T-helper 2 cell (primary cell): ENCODE results near the gene PALD1.

Source experiments
- DNase-seq, 5 experiments: peaks; one replicate each; pipeline versions ENCODE4 v3.0.0 to v3.0.0-alpha.2; 2012 to 2022

PALD1 gene

DNA sequence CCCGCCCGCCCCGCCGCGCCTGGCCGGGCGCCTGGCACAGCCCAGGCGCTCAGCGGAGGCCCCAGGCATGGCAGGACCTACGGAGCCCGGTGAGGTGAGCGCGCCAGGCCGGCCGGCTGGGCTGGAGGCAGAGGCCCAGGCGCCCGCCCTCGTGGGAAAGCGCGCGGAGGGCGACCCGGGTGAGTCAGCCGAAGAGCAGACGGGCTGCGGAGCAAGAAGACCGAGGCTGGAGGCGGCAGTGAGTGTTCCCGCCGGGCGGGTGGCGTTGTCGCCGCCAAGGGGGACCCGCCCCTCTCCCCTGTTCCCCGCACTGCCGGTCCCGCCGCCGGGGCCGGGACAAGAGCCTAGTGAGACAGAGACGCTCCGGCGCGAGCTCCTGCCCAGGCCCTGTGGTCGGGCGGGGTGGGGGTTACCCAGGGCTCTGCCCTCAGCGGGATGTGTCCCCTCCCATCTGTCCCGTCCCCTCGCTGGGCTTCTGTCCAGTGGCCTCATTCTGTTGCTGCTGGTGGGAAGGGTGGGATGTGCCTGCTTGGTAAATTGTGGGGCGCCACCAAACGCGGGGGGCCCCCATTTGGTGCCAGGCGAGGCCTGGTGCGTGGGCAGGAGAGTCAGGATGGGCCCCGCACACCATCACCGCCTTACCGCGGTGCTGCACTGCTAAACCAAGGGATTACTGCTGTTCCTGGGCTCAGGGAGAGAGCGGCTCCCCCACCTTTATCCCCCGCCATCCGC lies 20.1 kb upstream of the PALD1 start:
- peak in 2 of 5 experiments; percentile 21 to 26 for DNase-seq

DNA sequence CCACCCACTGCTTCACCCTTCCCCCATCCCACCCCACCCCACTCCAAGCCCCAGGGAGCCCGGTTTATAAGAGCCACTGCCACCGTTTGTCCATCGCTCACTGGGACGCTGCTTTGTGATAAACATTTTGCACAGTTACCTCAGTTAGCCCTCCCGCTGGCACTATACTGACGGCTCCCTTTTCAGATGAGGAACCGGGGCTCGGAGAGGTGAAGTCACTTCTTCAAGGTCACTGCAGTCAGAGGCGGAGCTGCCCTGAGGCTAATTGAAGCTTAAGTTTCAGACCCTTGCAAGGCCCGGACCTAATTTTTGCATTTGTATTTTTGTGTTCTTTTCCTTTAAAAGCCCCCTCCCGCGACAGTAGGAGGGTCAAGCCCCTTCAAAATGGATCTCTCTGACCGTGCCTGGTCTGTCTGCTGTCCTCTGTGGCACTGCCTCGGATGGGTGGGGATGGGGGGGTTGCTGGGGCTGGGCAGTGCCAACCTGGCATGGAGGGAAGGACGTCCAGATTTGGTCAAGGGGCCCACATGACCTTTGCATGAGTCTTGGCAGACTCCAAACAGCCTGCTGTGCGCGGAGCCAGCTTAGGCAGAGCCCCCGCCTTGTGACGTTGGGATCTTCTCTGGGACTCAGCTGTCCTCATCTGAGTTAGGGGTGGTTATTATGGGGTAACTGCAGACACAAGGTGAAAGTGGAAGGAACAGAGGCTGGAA lies 19.4 kb upstream of the PALD1 start:
- no peak for DNase-seq

DNA sequence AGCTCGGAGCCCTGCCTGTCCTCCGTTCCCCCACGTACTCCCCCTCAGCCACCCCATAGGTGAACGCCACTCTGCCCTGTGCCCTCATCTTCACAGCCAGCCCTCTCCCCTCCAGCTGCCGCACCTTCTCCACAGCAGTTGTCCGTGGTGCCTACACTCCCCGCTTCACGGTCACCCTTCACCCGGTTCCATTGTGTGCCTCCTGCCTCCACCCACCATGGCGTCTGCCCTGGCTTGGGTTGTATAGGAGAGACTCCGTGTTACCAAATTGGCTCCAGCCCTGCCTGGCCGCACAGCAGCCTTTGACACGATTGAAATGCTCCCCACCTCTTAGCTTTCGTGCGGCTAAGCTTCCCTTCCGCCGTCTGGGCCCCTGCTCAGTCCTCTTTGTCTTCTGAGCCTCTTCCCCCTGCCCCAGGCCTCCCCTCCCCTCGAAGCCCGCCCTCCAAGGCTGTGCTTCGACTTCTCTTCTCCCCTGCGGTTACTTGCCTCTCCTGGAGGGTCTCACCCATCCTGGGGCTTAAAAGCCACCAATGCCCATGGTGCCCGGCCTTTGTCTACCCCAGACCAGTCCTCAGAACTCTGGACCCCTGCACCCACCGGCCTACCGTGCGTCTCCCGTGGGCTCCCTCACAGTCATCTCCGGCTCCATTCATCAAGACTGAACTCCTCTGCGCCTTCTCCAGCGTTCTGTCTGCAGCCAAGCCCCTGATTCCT lies 18.6 kb upstream of the PALD1 start:
- no peak for DNase-seq

DNA sequence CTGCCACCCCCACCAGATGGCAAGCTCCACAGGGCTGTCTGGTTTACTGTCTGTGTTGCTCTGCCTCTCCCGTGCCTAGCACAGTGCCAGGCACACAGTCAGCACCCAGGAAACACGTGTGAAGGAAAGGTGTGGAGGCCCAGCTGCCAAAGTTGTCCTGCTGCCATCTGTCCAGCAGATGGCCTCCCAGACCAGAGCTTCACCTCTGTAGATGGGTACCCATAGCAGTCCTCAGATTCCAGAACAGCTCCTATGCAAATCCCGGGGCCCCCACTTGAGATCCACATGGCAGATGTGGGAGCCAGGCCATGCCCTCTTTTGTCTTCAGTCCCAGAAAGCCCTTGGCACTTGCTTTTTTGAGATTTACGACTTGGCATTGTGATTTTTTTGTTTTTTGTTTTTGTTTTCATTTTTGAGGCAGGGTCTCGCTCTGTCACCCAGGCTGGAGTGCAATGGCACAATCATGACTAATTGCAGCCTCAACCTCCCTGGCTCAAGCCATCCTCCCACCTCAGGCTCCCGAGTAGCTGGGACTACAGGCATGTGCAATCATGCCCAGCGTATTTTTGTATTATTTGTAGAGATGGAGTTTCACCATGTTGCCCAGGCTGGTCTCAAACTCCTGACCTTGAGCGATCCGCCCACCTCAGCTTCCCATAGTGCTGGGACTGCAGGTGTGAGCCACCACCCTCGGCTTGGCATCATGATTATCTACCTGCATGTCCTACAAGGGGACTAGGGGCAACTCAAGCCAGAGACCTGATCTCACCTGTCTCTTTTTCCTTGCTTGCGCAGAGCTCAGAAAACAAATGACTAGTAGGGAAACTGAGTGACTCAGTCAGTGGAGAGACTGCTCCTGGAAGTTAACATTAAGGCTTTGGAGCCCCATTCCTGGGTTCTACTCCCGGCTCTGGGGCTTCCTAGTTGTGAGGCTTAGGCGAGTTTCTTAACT lies 16.9 kb upstream of the PALD1 start:
- DNase-seq: peak in 1 of 5 experiments; percentile 36

DNA sequence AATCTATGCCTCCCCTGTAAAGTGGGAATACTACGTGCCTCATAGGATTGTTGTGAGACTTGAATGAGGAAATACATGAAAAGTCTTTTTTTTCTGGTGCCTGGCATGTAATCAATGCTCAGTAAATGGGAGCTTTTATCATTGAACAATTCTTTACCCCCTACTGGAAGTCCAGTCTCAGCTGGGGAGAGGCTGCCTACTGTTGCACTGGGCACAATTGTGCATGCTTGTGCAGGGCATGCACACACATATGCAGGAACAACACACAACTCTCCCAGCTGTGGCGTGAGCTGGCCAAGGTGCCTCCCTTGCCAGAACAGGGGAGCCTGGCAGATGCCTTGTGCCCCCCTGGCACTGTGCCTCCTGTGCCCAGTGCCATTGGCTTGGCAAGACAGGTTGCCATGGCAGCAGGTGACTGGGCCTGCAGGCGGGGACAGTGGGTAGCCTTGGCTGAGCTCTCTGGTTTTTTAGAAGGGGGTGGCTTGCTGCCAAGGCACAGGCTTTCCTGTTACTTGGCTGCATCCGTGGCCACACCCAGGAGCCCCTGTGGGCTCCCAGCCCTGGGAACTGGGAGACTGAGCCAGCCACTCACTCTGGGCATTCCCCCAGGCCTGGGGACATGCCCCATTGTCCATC lies 16.1 kb upstream of the PALD1 start:
- no peak for DNase-seq

DNA sequence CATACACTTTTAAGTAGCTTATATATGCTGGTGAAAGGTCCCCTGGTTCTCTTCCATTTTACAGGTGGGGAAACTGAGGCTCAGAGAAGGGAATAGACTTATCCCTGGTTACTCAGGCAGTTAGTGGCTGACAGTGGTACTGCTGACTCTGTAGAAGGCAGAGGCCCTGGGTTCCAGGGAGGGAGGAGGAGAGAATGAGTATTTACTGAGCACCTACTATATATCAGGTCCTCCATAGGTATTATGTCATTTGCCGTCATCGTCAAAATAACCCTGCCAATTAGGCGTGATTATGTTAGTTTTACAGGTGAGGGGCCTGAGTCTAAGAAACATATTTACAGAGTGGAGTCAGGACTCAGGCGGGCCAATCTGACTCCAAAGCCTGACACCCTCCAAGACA lies 13.3 kb upstream of the PALD1 start:
- DNase-seq: no peak

DNA sequence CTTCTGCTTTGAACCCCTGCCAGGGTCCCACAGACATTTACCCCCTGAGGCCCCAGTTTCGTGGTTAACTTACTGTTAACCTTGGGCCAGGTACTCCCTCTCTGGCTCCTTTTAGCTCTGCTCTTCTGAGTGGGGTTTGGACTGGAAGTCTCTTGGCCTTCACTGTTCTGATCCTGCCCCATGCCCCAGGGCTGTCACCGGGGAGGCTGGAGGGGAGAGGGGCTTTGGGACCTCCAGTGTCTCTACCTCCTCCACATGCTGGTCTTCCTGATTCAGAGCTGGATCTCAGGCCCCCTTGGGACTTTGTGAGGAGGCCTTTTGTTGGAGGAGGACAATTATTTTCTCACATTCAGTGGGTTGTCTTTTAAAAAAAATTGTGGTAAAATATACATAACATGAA lies 12.7 kb upstream of the PALD1 start:
- no peak for DNase-seq

DNA sequence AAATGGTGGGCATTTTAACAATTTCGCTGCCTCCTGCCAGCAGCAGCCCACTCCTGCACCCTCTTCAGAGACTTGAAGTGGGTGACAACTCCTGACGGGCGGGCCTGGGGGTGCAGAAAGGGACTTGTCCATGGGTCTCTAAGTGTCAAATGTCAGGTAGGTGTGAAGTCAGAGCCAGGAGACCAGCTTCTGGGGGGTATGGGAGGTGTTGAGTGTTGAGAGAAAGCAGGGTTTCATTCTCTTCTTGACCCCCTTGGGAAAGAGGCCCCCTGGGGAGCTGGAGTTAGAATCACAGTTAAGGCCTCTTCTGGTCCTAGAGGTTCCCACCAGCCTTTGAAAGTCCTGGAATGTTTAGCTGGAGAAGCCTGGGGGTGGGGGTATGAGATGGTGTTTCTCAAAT lies 11.6 kb upstream of the PALD1 start:
- DNase-seq: no peak

DNA sequence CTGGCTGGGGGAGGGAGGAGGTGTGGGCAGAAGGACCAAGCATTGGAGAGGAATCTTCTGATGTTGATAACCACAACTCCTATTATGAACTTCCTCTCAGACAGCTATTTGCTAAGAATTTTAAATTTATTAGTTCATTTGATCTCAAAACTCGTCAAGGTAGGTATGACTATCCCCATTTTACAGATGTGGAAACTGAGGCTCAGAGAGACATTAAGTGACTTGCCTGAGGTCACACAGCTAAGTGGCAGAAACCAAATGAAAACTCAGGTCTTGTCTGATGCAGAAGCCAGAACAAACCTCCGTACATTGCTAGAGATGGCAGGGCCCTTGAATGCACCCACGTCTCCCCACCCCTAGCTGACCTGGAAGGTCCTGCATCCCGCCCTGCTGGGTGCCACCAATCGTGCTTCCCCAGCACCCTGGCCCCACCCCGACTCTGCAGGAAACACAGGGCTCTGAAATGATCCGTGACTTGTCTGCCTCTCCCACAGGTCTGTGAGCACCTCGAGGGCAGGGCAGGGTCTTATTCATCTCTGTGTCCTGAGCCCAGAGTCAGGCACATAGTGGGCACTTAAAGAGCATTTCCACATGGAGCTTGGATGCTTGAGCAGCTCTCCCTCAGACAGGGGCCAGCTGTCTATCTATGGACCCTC lies 5.6 kb upstream of the PALD1 start:
- DNase-seq: no peak

DNA sequence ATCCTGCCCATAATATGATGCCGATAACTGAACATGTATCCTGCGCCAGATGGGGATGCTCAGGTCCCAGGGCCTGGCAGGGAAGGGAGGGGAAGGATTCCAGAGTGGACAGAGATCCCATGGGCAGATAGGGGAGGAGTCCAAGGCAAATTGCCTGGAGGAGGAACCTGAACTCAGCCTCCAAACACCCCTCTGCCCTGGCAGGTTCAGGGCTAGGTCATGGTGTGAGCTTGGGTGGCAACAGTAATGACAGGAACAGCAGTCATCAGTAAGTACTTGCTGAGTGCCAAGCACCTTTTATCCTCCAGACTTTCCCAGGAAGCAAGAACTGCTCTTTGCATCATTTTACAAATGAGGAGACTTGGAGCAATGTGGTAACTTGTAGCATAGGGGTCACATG lies 3.8 kb upstream of the PALD1 start:
- DNase-seq: no peak

DNA sequence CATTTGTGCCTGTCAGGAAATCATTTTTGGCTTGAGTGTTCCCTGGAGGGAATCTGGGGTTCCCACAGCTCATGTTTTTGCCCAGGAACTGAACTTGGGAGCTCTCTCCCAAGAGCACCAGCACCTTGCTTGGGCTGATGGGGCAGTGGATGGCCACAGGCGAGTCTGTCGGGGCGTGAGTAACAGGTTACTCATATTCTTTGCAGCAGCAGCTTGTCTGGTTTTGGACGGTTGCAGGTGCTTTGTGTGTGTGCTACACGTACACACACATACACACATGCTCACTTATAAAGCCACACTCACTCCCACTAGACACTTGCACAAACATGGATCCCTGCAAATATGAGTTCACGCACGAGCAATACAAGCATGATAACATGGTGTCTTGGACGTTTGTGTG lies 2.9 kb upstream of the PALD1 start:
- DNase-seq: no peak

DNA sequence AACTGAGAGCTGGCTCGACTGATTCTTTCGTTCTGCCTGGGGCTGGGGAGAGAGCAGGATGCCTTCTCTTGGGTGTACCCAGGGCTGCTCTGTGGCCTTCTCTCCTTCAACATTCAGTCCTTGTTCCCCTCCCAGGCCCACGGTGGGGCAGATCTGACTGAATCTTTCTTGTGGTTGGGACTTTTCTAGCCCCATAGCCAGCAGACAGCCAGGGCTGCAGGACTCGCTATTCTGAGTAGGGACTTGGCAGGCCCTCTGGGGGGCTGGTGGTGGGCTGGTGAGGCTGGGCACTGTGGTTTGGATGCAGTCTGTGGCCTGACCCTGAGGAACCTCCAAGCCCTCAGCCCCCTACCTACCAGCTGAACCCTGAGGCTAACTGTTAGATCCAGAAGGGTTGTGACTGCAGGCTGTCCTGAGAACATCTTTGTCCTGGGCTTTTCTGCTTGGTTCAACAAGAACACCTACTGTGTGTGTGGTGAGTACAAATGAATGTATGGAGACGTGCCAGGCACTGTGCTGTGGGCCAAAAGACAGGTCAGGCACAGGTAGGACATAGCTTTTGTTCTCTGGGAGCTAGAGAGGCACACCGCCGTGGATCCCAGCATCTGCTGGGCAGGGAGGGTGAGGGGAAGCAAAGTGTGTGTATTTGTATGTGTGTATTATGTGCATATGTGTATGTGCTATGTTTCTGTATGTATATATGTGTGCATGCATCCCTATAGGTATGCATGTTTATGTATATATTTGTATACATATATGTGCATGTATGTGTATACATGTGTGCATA lies 2.1 kb upstream of the PALD1 start:
- DNase-seq: no peak

DNA sequence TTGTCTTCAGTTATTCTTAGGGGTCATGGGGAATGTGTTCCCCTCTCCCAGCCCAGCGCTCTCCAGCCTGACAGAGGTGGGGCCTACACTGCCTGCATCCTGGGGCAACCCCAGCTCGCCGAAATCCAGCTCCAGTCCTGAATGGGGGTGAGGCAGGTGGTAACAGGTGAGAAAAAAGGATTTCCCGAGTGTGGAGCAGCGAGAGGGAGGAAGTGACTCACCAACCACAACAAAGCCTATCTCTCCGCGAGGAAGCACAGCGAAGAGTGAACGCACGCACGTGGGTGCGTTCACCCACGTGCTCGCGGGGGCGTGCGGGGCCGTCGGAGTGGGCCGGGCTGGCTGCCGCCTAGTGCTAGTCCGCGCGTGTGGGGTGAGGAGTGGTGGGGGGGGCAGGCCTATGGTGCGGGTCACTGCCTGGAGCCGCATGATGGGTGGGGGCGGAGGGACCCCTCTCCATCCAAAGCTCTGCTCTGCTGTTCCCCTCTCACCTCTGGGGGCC lies 855 bp upstream of the PALD1 start:
- DNase-seq: peak; percentile 41 to 84 (median 70)

DNA sequence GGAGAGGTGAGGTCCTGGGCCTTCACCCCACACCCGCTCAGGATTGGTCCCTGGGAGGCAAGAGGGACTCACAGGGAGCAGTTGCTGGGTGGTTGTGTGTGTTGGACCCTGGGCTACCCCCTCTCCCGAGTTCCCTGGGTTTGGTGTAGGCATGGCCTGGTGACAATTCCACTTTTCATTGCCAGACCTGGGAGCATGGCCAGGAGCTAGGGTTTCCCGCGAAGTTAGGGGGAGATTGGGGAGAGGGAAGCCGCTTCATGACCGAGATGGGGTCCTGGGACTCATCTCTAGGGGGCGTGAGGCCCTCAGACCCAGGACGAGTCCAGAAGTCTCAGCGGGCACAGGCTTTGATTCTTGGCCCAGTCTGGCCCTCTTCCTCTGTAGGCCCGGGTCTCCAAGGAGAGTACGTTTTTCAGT lies 606 bp downstream of the PALD1 start:
- DNase-seq: no peak

DNA sequence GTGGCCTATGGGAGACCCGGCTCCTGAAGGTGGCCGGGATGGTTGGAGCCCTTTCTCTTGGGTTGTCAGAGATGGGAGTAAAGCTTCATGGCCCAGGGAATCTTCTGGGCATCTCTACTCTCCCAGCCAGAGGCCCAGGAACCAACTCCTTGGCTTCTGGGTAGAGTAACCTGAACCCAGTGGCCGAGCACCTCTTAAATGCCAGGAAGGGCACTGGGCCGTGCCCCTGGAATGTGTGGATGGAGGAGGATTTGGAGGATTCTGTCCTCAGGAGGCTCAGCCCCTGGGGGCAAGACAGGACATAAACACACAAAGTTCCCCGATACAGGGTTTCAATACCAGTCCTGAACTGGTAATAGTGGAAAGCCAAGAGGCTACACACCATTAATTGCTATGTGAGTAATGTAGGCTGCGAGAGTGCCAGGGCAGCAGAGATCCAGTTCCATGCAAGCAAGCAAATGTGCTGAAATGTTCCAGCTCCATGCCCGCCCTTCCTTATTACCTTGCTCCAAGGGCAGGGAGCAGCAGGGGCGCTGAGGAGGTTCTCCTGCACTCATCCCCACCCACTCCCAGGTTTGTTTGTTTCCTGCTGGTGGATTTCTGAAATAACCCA lies 1.2 kb downstream of the PALD1 start:
- no peak for DNase-seq

DNA sequence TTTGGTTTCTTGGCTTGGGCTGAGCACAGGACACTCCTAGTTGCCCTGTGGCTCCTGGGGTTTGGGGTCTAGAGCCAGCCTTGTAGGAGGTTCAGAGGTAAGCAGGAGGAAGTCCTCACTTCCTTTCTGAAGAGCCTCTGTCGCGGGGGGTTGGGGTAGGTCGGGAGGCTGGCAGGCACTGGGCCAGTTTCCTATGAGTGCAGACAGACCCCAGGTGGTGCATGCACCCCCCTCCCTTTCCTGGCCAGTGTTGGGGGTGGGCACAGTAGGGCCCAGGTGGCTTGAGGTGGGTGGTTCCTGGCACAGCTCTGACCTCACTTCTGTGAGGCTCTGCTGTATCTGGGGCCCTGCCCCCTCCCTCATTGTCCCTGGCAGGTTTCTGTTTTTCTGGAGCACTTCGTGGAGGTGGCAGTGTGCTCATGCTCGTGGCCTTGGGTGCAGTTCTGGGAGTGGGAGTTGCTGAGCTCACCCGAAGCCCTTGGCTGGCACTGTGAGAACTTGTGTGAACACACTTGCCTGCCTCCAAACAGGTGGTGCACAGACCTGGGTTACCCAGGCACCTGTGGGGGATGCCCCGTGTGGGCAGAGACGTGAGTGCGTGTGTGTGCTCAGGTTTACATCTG lies 1.8 kb downstream of the PALD1 start:
- peak in 1 of 5 experiments; percentile 30 for DNase-seq

DNA sequence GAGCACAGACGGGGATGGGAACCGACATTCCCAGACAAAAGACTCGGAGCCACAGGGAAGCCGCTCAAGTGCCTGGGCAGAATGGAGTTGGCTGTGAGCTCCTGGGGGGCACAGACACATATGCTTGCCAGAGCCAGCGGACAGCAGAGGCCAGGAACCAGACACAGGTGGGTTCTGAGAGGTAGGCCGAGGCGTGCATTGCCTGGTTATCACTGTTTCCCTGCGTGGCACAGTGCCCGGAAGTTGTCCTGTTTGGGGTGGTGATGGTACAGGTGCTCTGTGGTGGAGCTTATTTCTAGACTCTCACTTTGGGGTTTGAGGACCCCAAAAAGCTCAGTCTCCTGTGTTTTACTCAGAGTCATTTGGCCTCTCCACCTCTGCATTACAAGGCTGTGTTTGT lies 2.5 kb downstream of the PALD1 start:
- DNase-seq: no peak

DNA sequence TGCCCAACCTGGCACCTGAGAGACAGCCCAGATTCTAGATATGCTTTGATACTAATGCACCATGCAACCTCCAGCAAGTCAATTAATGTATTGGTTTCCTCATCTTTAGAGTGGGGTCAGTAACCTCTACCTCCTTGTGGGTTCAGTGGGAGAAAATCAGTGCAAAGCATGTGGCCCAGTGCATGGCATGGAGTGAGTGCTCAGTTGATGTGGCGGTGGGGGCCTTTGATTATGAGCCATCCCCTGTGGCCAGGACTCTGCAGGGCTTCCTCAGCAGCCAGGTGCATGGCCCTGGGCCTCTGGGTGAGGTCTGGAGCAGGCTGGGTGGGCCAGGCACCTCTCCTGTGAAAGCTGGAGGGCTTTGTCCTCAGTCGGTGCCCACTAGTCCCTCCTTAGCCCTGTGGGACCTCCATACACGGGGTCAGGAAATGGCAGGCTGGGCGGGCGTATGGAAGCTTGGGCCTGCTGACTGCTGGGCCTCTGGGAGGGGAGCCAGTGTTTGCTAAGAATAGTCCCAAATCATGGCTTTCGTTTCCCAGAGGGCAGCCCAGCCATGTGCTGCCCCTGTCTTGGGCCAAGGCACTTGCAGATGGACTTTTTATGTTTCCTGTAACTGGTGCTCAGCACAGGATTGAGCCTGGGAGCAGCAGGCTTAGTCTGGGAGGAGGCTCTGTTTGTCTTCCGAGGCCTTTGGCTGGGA lies 3.4 kb downstream of the PALD1 start:
- no peak for DNase-seq
